ENCODE results near the gene TAL1. TPM values are rescaled to one million over a fixed set of nuclear protein-coding genes. Genes with fewer than 3 reads are reported as not detected.

TAL1 gene
- total RNA-seq = 35.5 and 36.8 TPM in 2 replicates

GRCh38 chr1:47232187-47232874 is at the start of gene TAL1:
TSS of gene TAL1 (minus strand) at chr1:47232225. CDS start at chr1:47225888, 6,337 bp downstream.

GRCh38 chr1:47189844-47190508 is 42.0 kb downstream of the TAL1 start, which contains the start of gene PDZK1IP1:
TSS of gene PDZK1IP1 (minus strand) at chr1:47190036. CDS start at chr1:47189932, 104 bp downstream.

Other genes with a start within 250 kb of the TAL1 start
- 2.9 and 4.3 TPM in 2 replicates for gene CYP4X1, start 208.6 kb downstream of the TAL1 start, total RNA-seq
- not detected in 2 replicates for gene CYP4Z1, start 165.0 kb downstream of the TAL1 start, total RNA-seq
- gene CYP4A22, start 94.8 kb downstream of the TAL1 start, total RNA-seq = 0.07 TPM in 1 of 2 replicates, not detected in the other
- gene PDZK1IP1, start 42.2 kb downstream of the TAL1 start, total RNA-seq = not detected in 2 replicates
- 33.8 and 47.2 TPM in 2 replicates for gene STIL, start 81.9 kb upstream of the TAL1 start, total RNA-seq
- gene CMPK1, start 101.6 kb upstream of the TAL1 start, total RNA-seq = 153 and 156 TPM in 2 replicates
- gene FOXE3, start 184.1 kb upstream of the TAL1 start, total RNA-seq = not detected in 2 replicates
- gene FOXD2, start 205.8 kb upstream of the TAL1 start, total RNA-seq = 0.07 and 0.13 TPM in 2 replicates